Mucosa of rectum (tissue), 2 donors: ENCODE results near the gene C19orf33.
"Not testable (repeated sequence)": the region's sequence is repeated elsewhere in the genome, so short reads cannot be mapped to it uniquely, and the experiment has no call there.

Experiments
- H3K27ac ChIP-seq, 2 donors: one replicate each; pipeline ENCODE4 v1.7.0; 2013; ENCODE audit warnings: inconsistent platforms in 2 of 2, low read depth in 2 of 2, low read length in 2 of 2
- H3K27me3 ChIP-seq, 2 donors: one replicate each; pipeline ENCODE4 v1.7.0; 2013; ENCODE audit warnings: low read length in 2 of 2; ENCODE audit not compliant: control insufficient read depth in 2 of 2, insufficient read depth in 2 of 2
- H3K36me3 ChIP-seq, 2 donors: one replicate each; pipeline ENCODE4 v1.7.0; 2013; ENCODE audit warnings: low read length in 2 of 2; ENCODE audit not compliant: control insufficient read depth in 2 of 2, insufficient read depth in 2 of 2
- H3K4me1 ChIP-seq, 2 donors: one replicate each; pipeline ENCODE4 v1.7.0; 2013; ENCODE audit warnings: low read length in 2 of 2, mild to moderate bottlenecking in 1 of 2; ENCODE audit not compliant: control insufficient read depth in 2 of 2, insufficient read depth in 2 of 2
- H3K4me3 ChIP-seq, 2 donors: one replicate each; pipeline ENCODE4 v1.7.0; 2013; ENCODE audit warnings: low read length in 2 of 2
- H3K9ac ChIP-seq, 2 donors: one replicate each; pipeline ENCODE4 v1.7.0; 2013; ENCODE audit warnings: low read length in 2 of 2, low read depth in 1 of 2, mild to moderate bottlenecking in 1 of 2
- H3K9me3 ChIP-seq, 2 donors: one replicate each; pipeline ENCODE4 v1.7.0; 2013; ENCODE audit warnings: low read length in 2 of 2; ENCODE audit not compliant: control insufficient read depth in 2 of 2
- donor health status: healthy.
- donor health status: Normal muscosa, but diverticular disease.

Gene C19orf33

GRCh38 chr19:38335949-38336637 lies 32.0 kb downstream of the C19orf33 start:
- H3K9ac ChIP-seq = peak overlapping the region; percentile 77 to 94

DNA sequence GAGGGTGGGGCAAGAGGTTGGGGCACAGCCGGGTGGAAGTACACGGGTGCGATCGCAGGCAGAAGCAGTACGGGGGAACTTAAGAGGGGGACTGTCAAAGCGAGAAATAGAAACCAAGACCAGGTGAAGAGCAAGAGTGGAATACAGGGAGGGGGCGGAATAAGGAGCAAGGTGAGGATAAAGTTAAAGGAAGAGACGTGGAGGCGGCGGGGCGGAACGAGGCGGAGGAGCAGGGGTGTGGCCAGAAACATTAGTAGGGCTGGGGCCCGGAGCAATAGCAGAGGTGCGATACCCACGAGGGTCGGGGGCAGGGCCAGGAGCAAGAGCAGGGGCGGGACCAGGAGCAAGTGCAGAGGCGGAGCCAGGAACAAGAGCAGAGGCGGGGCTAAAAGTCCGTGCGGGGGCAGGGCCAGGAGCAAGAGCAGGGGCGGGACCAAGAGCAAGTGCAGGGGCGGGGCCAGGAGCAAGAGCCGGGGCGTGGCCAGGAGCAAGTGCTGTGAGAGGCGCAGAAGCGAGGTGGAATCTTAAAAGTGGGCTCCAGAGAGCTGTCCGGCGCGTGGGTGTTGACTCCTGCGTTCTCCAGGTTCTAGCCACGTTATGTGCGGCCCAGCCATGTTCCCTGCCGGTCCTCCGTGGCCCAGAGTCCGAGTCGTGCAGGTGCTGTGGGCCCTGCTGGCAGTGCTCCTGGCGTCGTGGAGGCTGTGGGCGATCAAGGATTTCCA lies 32.7 kb downstream of the C19orf33 start:
- H3K36me3 ChIP-seq = peaks cover 0 to 4% of the 10 kb centered on the region in 2 donors
- peak overlapping the region; percentile 98 to 99 for H3K27ac ChIP-seq
- peak overlapping the region; percentile 77 to 94 for H3K9ac ChIP-seq
- H3K27me3 ChIP-seq = no peaks in the 10 kb centered on the region
- peak overlapping the region; percentile 87 to 93 for H3K4me3 ChIP-seq
- peaks cover 6 to 8% of the 10 kb centered on the region in 2 donors for H3K4me1 ChIP-seq
- no peaks in the 10 kb centered on the region for H3K9me3 ChIP-seq

More at GRCh38 chr19:38335949-38336637, 32.0 kb downstream of the C19orf33 start:
- Histone ChIP-seq H3K4me1 (peaks cover 6 to 8% of the 10 kb centered on the region in 2 donors), H3K36me3 (peaks cover 0 to 4% of the 10 kb centered on the region in 2 donors), H3K9me3 (no peaks in the 10 kb centered on the region), H3K27me3 (no peaks in the 10 kb centered on the region), H3K4me3 (peak overlapping the region; percentile 87 to 93), H3K27ac (peak overlapping the region; percentile 98 to 99)

- H3K27ac ChIP-seq = peak overlapping the region; percentile 59 to 99
- peak overlapping the region; percentile 24 to 64 for H3K9ac ChIP-seq
- peak overlapping the region; percentile 87 to 93 for H3K4me3 ChIP-seq
- H3K27me3 ChIP-seq = no peaks in the 10 kb centered on the region
- H3K36me3 ChIP-seq = peaks cover 0 to 4% of the 10 kb centered on the region in 2 donors
- peaks cover 6 to 8% of the 10 kb centered on the region in 2 donors for H3K4me1 ChIP-seq
- no peaks in the 10 kb centered on the region for H3K9me3 ChIP-seq
Observed at GRCh38 chr19:38337360-38337653, 33.3 kb downstream of the C19orf33 start.

GRCh38 chr19:38339011-38339410 lies 35.0 kb downstream of the C19orf33 start:
- not testable (repeated sequence) for H3K4me1 ChIP-seq, H3K27me3 ChIP-seq, H3K36me3 ChIP-seq, H3K9me3 ChIP-seq, H3K27ac ChIP-seq, H3K9ac ChIP-seq, H3K4me3 ChIP-seq

- no peak overlapping the region for H3K4me3 ChIP-seq
- H3K36me3 ChIP-seq = peaks cover 0 to 14% of the 10 kb centered on the region in 2 donors
- H3K9me3 ChIP-seq = no peaks in the 10 kb centered on the region
- no peak overlapping the region for H3K27ac ChIP-seq
- no peaks in the 10 kb centered on the region for H3K27me3 ChIP-seq
- no peak overlapping the region for H3K9ac ChIP-seq
- H3K4me1 ChIP-seq = peaks cover 6% of the 10 kb centered on the region in 2 donors
Observed at GRCh38 chr19:38340927-38341326, 36.9 kb downstream of the C19orf33 start.

DNA sequence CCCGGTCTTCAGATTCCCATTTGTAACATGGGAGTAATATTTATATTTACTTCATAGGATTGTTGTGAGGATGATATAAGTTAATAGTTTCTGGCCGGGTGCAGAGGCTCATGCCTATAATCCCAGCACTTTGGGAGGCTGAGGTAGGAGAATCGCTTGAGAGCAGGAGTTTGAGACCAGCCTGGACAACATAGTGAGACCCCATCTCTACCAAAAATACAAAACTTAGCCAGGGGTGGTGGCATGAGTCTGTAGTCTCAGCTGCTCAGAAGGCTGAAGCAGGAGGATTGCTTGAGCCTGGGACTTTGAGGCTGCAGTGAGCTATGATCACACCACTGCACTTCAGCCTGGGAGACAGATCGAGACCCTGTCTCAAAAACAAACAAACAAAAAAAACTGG lies 42.8 kb downstream of the C19orf33 start:
- H3K36me3 ChIP-seq = peaks cover 0 to 10% of the 10 kb centered on the region in 2 donors
- no peaks in the 10 kb centered on the region for H3K4me1 ChIP-seq
- no peak overlapping the region for H3K9ac ChIP-seq
- H3K4me3 ChIP-seq = no peak overlapping the region
- no peak overlapping the region for H3K27ac ChIP-seq
- H3K27me3 ChIP-seq = no peaks in the 10 kb centered on the region
- no peaks in the 10 kb centered on the region for H3K9me3 ChIP-seq

GRCh38 chr19:38350883-38351282 lies 46.8 kb downstream of the C19orf33 start:
- Histone ChIP-seq H3K9me3 (no peaks in the 10 kb centered on the region), H3K9ac (no peak overlapping the region), H3K27me3 (peaks cover 4 to 9% of the 10 kb centered on the region in 2 donors), H3K36me3 (no peaks in the 10 kb centered on the region), H3K27ac (no peak overlapping the region), H3K4me3 (no peak overlapping the region), H3K4me1 (no peaks in the 10 kb centered on the region)

GRCh38 chr19:38351865-38352395 lies 47.9 kb downstream of the C19orf33 start:
- Histone ChIP-seq H3K27me3 (peaks cover 4 to 9% of the 10 kb centered on the region in 2 donors), H3K9ac (no peak overlapping the region), H3K4me3 (no peak overlapping the region), H3K36me3 (no peaks in the 10 kb centered on the region), H3K4me1 (no peaks in the 10 kb centered on the region), H3K9me3 (no peaks in the 10 kb centered on the region), H3K27ac (no peak overlapping the region)

DNA sequence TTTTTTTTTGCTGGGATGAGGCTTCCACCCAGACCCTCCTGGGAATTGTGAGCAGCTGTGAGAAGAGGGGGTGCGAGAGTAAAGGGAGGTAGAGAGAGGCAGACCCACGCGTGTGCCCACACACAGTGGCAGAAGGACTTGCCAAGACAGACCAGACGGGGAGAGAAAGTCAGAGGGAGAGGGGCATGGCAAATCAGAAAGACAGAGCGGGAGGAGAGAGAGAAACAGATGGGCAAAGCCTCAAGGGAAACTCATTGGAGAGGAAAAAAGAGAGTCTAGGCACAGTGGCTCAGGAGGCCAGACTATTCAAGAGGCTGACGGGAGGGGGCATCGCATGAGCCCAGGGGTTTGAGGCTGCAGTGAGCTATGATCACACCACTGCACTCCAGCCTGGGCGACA lies 48.6 kb downstream of the C19orf33 start:
- Histone ChIP-seq H3K36me3 (no peaks in the 10 kb centered on the region), H3K4me3 (no peak overlapping the region), H3K9ac (no peak overlapping the region), H3K27me3 (peaks cover 4 to 9% of the 10 kb centered on the region in 2 donors), H3K4me1 (no peaks in the 10 kb centered on the region), H3K27ac (no peak overlapping the region), H3K9me3 (no peaks in the 10 kb centered on the region)
